Caco-2 (cell line): ENCODE measurements around the gene FAM131B. TPM values are rescaled to one million over a fixed set of nuclear protein-coding genes. Genes with fewer than 3 reads are reported as not detected.

ENCODE experiments used
- BruUV-seq: library from RNA; stranded (reverse); fragments of 400-500 nt; replicated peaks from 2 replicates; lab custom pipeline; 2021; lab: Mats Ljungman, UMichigan
- CTCF ChIA-PET: fragments of 300-600 bp; sonication (Branson Sonifier 250); formaldehyde crosslinking; loops from one replicate; lab custom pipeline; 2022; ENCODE audit warnings: antibody characterized with exemption; lab: Charles Lee
- POLR2A ChIA-PET: fragments of 300-600 bp; sonication (Branson Sonifier 250); formaldehyde crosslinking; loops from one replicate; lab custom pipeline; 2022; ENCODE audit warnings: antibody characterized with exemption; lab: Charles Lee
- DNase-seq, 2 experiments: peaks; one replicate each; pipeline versions ENCODE4 v3.0.0 to v3.0.0-alpha.2; 2020 to 2022
- H3K27me3 ChIP-seq: replicated peaks from 2 replicates; pipeline ENCODE4 v1.6.0; 2011; ENCODE audit warnings: low read length; ENCODE audit not compliant: control insufficient read depth, insufficient read depth
- H3K36me3 ChIP-seq: 2 replicates; pipeline ENCODE4 v1.5.1; 2011; ENCODE audit warnings: low read length; ENCODE audit not compliant: control insufficient read depth, insufficient read depth
- H3K4me1 ChIP-seq: fragments of 250-450 bp; sonication (Bioruptor Pico); 2 replicates; pipeline ENCODE4 v1.5.1; 2020; ENCODE audit warnings: mild to moderate bottlenecking
- H3K4me3 ChIP-seq: 2 replicates; pipeline ENCODE4 v1.5.1; 2011; ENCODE audit warnings: low read depth, mild to moderate bottlenecking, control low read depth, low read length
- H3K9me3 ChIP-seq: fragments of 250-450 bp; sonication (Bioruptor Pico); 2 replicates; pipeline ENCODE4 v1.5.1; 2020; ENCODE audit warnings: mild to moderate bottlenecking, moderate library complexity
- H3K27ac Mint-ChIP-seq: one replicate; pipeline ENCODE4 v1.8.0; 2022; ENCODE audit warnings: mixed read lengths; ENCODE audit not compliant: unreplicated experiment
- H3K27me3 Mint-ChIP-seq: one replicate; pipeline ENCODE4 v1.8.0; 2022; ENCODE audit warnings: mixed read lengths; ENCODE audit not compliant: insufficient read depth, unreplicated experiment
- H3K36me3 Mint-ChIP-seq: one replicate; pipeline ENCODE4 v1.8.0; 2022; ENCODE audit warnings: mild to moderate bottlenecking, mixed read lengths; ENCODE audit not compliant: insufficient read depth, unreplicated experiment
- H3K4me1 Mint-ChIP-seq: one replicate; pipeline ENCODE4 v1.8.0; 2022; ENCODE audit warnings: low read depth, mixed read lengths; ENCODE audit not compliant: unreplicated experiment
- H3K4me3 Mint-ChIP-seq: one replicate; pipeline ENCODE4 v1.8.0; 2022; ENCODE audit warnings: mild to moderate bottlenecking, moderate library complexity, mixed read lengths; ENCODE audit not compliant: unreplicated experiment
- H3K9me3 Mint-ChIP-seq: one replicate; pipeline ENCODE4 v1.8.0; 2022; ENCODE audit warnings: mixed read lengths; ENCODE audit not compliant: unreplicated experiment
- CTCF ChIP-seq, 2 experiments: fragments of 200-600 bp in 1 of 2; IDR thresholded peaks; 1 replicate in 1 of 2; 2 replicates in 1 of 2; pipeline versions ENCODE4 v1.5.1 to v1.8.0; 2011 to 2022; ENCODE audit warnings: antibody characterized with exemption in 1 of 2, control low read depth in 1 of 2, inconsistent platforms in 1 of 2, low read depth in 1 of 2, low read length in 1 of 2, mild to moderate bottlenecking in 1 of 2, moderate library complexity in 1 of 2; ENCODE audit not compliant: insufficient read depth in 1 of 2, severe bottlenecking in 1 of 2, unreplicated experiment in 1 of 2
- intact Hi-C: fragments of 100-400 bp; cut with micrococcal nuclease; formaldehyde crosslinking; loops from one replicate; pipeline ENCODE4 v1.10.0; 2022; ENCODE audit not compliant: unreplicated experiment
- total RNA-seq: library from RNA; stranded (reverse); gene quantifications from 2 replicates; pipeline ENCODE4 v1.2.3, GENCODE V29; 2022

FAM131B gene
- total RNA-seq, 1 experiment from 2014 or later = 22.3 TPM

DNA sequence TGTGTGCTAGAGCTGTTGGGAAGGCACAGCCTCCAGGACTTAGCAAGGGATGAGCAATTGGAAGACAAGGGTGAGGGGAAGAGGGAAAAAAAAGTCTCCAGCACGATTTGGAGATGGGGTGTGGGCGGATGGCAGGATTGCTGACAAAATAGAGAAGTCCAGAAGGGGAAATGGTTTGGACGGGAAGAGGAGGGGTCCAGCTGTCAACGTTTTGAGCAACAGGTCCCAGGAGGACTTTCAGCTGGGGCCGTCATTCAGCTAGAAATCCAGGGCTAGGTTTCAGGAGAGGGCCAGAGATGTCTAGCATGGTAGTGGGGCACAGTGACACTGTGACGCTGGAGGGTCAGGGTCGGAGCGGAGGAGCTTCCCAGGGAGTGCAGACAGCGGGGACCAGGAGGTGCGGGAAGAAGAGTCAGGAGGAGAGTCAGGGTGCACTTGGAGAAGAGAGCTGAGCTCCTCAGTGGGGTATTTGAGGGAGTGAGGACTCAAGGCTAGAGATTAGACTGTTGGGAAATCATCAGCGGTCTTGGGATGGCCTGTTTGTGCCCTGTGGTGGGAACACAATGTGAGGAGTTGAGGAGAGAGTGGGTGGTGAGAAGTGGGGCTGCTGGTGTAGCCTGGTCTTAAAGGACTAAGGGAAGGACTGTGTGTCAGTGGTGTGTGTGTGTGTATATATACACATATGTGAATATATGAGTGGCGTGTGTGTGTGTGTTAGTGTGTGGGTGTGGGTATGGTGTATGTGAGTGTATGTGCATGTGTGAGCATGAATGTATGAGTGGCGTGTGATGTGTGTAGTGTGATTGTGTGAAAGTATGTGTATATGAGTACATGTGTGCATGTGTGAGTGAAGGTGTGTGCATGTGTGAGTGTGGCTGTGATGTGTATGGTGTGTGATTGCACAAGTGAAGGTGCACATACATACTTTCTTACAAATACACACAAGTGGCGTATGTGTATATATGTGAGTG is 22.4 kb upstream of the FAM131B start:
- Mint-ChIP-seq H3K9me3 (no peaks in the 10 kb centered on the region), H3K4me1 (peaks cover 1% of the 10 kb centered on the region), H3K27ac (no peak overlapping the region), H3K36me3 (peaks cover 31% of the 10 kb centered on the region), H3K27me3 (no peaks in the 10 kb centered on the region), H3K4me3 (no peak overlapping the region)
- ChIA-PET CTCF (interaction anchor here (0.9 to 1.0 kb wide), 2 partner anchors 22 to 76 kb away, joined by 3 read pairs; no protein-coding TSS in a partner anchor), POLR2A (no interaction called here)
- Histone ChIP-seq H3K9me3 (no peaks in the 10 kb centered on the region), H3K36me3 (peaks cover 5% of the 10 kb centered on the region; the same call in 1 of the 2 replicates), H3K4me3 (no peak overlapping the region), H3K27me3 (no peaks in the 10 kb centered on the region), H3K4me1 (peaks cover 31% of the 10 kb centered on the region)
- no TSS peak for BruUV-seq
- no peak for TF ChIP-seq CTCF (IDR thresholded peaks at IDR 0.05; ENCODE audit: insufficient read depth in 1 of 2, low read depth in 1 of 2, low read length in 1 of 2, severe bottlenecking in 1 of 2, unreplicated experiment in 1 of 2)
- intact Hi-C loops = no loop called here
- DNase-seq = no peak

DNA sequence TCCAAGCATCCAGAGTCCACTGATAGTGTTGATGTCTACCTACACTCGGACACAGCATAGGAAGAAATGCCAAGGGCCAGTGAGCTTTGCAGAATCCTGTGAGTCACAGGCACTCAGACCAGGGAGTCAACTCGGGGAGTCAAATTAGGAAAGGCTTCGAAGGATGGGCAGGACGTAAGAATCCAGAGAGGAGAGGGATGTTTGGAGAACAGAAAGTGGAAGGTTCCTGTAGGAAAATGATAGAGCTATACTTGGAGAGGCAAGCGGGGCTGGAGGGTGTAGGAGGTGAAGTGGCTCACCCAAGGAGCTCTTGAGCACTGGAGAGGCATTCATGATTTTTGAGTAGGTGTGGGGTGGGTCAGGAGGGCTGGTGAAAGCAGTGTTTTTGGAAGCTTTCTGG is 21.6 kb upstream of the FAM131B start:
- intact Hi-C loops = no loop called here
- ChIA-PET POLR2A (interaction anchor here (0.6 kb wide), 1 partner anchor 8 kb away, joined by 4 read pairs; no protein-coding TSS in a partner anchor), CTCF (interaction anchor here (0.9 to 1.0 kb wide), 2 partner anchors 22 to 75 kb away, joined by 3 read pairs; no protein-coding TSS in a partner anchor)
- Histone ChIP-seq H3K27me3 (no peaks in the 10 kb centered on the region), H3K9me3 (no peaks in the 10 kb centered on the region), H3K36me3 (peaks cover 5% of the 10 kb centered on the region), H3K4me1 (peaks cover 38% of the 10 kb centered on the region), H3K4me3 (no peak overlapping the region)
- Mint-ChIP-seq H3K4me1 (peaks cover 9% of the 10 kb centered on the region), H3K36me3 (peaks cover 31% of the 10 kb centered on the region), H3K27ac (no peak overlapping the region), H3K4me3 (no peak overlapping the region), H3K9me3 (no peaks in the 10 kb centered on the region), H3K27me3 (no peaks in the 10 kb centered on the region)
- DNase-seq = no peak
- TF ChIP-seq CTCF (IDR thresholded peaks at IDR 0.05; ENCODE audit: insufficient read depth in 1 of 2, low read depth in 1 of 2, low read length in 1 of 2, severe bottlenecking in 1 of 2, unreplicated experiment in 1 of 2) = no peak
- BruUV-seq = no TSS peak

- peaks cover 14% of the 10 kb centered on the region for H3K4me1 Mint-ChIP-seq
- H3K9me3 Mint-ChIP-seq = no peaks in the 10 kb centered on the region
- no TSS peak for BruUV-seq
- H3K27me3 Mint-ChIP-seq = no peaks in the 10 kb centered on the region
- H3K4me1 ChIP-seq = peaks cover 44% of the 10 kb centered on the region
- intact Hi-C loops = no loop called here
- peaks cover 5% of the 10 kb centered on the region for H3K36me3 ChIP-seq
- no peak overlapping the region for H3K4me3 Mint-ChIP-seq
- peaks cover 29% of the 10 kb centered on the region for H3K36me3 Mint-ChIP-seq
- H3K9me3 ChIP-seq = no peaks in the 10 kb centered on the region
- no peak overlapping the region for H3K27ac Mint-ChIP-seq
- no peak overlapping the region for H3K4me3 ChIP-seq
- H3K27me3 ChIP-seq = no peaks in the 10 kb centered on the region
- TF ChIP-seq CTCF (IDR thresholded peaks at IDR 0.05; ENCODE audit: insufficient read depth in 1 of 2, low read depth in 1 of 2, low read length in 1 of 2, severe bottlenecking in 1 of 2, unreplicated experiment in 1 of 2) = no peak
- ChIA-PET CTCF (interaction anchor here (1.0 kb wide), 1 partner anchor 75 kb away, joined by 3 read pairs; no protein-coding TSS in a partner anchor), POLR2A (interaction anchor here (0.6 kb wide), 1 partner anchor 9 kb away, joined by 4 read pairs; no protein-coding TSS in a partner anchor)
- no peak for DNase-seq
Measured at GRCh38 chr7:143383642-143383957, 21.1 kb upstream of the FAM131B start.
